Measurements from ENCODE around the gene OTOG.

Gene OTOG

GRCh38 chr11:17641792-17642350 is 94.8 kb downstream of the OTOG start:
- no peaks in the 10 kb centered on the region for H3K9me3 Mint-ChIP-seq
- DNase-seq (ENCODE audit: low spot score in 2 of 2) (no peak), ATAC-seq (no peak)
- no peaks in the 10 kb centered on the region for H3K36me3 Mint-ChIP-seq
- no peak overlapping the region for H3K4me3 Mint-ChIP-seq
- no peak overlapping the region for H3K27ac Mint-ChIP-seq
- no peaks in the 10 kb centered on the region for H3K4me1 Mint-ChIP-seq

GRCh38 chr11:17642370-17642769 is 95.3 kb downstream of the OTOG start:
- Mint-ChIP-seq H3K4me3 (no peak overlapping the region), H3K27ac (no peak overlapping the region), H3K4me1 (no peaks in the 10 kb centered on the region), H3K9me3 (peaks cover 3% of the 10 kb centered on the region), H3K36me3 (no peaks in the 10 kb centered on the region)
- no peak for DNase-seq (ENCODE audit: low spot score in 2 of 2)
- peak; percentile 4 for ATAC-seq

DNA sequence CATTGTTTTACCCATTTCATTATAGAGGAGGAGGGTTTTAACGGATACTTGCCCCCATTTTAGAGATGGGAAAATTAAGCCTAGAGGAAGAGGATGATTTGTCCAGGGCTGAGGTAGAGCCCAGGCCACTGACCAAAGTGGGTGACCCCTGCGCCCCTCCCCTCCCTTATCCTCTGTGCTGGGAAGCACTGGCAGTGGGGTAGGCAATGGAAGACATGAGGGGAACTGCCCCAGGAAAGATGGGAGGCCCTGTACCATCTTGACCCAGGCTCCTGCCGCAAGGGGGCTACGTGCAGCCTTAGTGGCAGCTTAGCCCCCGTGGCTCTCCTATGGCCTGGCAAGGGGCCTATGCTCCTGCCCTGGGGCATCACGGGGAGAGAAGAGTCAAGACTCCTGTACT is 95.9 kb downstream of the OTOG start:
- DNase-seq (ENCODE audit: low spot score in 2 of 2) (no peak), ATAC-seq (no peak)
- no peak overlapping the region for H3K4me3 Mint-ChIP-seq
- H3K36me3 Mint-ChIP-seq: no peaks in the 10 kb centered on the region
- H3K4me1 Mint-ChIP-seq: no peaks in the 10 kb centered on the region
- no peak overlapping the region for H3K27ac Mint-ChIP-seq
- peaks cover 5% of the 10 kb centered on the region for H3K9me3 Mint-ChIP-seq

DNA sequence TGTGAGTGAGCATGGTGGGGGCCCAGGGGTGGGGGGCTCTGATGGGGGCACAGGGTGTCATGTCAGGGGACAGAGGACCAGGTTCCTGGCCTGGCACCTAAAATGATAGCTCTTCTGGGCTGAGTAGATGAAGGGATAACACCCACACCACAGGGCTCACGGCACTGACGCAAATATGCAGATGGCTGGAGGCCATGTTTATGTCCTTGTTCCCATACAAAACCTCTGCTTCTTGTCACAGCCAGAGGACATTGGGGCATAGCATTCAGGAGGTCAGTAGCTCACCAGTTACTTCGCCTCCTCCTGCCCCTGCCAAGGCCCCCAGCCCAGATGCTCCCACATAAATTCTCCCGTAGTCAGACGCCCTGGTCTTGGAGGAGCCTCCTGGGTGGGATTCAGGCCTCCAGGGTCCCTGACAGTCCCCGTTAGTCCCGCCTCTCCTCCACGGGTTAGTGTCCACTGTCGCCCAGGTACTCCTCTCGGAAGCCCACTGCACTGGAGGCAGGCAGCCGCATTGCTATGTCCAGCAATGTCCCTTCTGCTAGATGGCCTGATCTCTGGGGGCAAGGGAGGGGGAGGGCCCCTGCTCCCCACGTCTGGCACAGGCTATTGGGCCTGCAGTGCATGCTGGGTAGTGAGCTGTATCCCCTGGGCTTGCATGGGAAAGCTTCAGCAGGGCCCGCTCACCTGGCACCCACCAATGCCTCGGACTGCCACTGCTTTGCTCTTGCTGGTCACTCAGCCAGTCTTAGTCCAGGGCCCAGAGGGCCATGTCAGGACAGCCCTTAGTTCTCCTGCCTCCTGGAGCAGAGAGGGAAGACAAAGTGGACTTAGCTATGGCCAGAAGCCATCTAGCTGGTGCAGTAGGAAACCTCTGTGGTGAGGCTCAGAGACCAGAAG is 96.7 kb downstream of the OTOG start:
- ATAC-seq (no peak), DNase-seq (ENCODE audit: low spot score in 2 of 2) (no peak)
- Mint-ChIP-seq H3K36me3 (no peaks in the 10 kb centered on the region), H3K4me1 (no peaks in the 10 kb centered on the region), H3K9me3 (peaks cover 5% of the 10 kb centered on the region), H3K4me3 (no peak overlapping the region), H3K27ac (no peak overlapping the region)

DNA sequence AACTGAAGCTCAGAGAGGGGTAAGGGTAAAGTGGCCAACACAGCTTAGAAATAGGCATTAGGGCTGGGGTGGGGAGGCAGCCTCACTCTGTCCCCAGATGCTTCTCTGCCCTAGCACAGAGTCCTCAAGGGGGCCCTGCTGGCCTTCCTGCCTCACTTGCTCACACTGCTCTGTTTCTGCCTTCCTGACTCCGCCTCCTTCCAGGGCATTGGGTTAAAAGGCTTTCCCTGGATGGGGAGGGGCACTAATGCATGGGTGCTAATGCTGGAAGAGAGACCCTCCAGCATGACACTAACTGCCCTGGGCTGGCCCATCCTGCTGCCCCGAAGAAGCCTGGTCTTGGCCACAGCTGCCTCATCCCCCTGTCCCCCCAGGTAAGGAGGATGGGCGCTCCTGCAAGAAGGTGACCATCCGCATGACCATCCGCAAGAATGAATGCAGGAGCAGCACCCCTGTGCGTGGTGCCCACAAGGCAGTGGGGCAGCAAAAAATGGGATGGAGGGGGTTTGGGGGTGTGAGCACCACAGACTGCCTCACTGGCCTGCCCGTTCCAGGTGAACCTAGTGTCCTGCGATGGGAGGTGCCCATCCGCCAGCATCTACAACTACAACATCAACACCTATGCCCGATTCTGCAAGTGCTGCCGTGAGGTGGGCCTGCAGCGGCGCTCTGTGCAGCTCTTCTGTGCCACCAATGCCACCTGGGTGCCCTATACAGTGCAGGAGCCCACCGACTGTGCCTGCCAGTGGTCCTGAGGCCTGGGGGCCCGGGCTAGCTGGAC is 98.3 kb downstream of the OTOG start:
- no peak overlapping the region for H3K4me3 Mint-ChIP-seq
- ATAC-seq (no peak), DNase-seq (ENCODE audit: low spot score in 2 of 2) (no peak)
- H3K4me1 Mint-ChIP-seq: no peaks in the 10 kb centered on the region
- no peak overlapping the region for H3K27ac Mint-ChIP-seq
- H3K9me3 Mint-ChIP-seq: peaks cover 5% of the 10 kb centered on the region
- H3K36me3 Mint-ChIP-seq: no peaks in the 10 kb centered on the region

DNA sequence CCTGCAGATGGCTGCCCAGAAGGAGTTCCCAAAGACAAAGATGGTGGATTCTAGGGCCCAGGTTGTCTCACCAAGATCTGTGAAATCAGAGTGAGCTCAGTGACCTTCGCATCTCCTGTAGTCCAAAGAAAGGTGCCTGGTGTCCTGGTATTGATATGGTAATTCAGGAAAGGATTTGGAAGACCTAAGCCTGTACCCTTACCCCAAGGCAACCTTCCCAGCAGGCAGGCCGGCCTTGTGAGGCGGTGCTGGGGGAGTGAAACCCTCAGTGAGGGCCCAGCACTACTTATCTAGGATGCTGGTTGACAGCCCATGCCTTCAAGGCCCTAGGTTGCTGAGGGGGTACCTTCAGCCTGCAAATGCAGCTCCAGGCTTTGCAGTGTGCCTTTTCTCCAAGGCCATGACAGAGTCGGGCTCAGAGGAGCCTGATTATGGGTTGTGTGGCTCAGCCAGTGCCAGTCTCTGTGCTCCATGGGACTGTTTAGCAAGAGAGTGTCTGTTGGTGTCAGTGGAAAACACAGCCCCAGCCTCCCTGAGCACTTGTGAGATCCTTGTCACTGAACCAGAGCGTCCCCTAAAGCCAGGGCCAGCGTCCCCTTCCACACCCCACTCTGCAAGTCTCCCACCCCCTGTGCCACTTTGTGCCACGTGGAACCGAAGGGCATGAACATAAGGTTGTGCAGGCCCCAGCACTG is 99.5 kb downstream of the OTOG start:
- Mint-ChIP-seq H3K36me3 (no peaks in the 10 kb centered on the region), H3K9me3 (peaks cover 5% of the 10 kb centered on the region), H3K4me1 (no peaks in the 10 kb centered on the region), H3K4me3 (no peak overlapping the region), H3K27ac (no peak overlapping the region)
- peak in 1 of 2 donors; percentile 23 for DNase-seq (ENCODE audit: low spot score in 2 of 2)
- ATAC-seq: no peak

GRCh38 chr11:17648528-17648927 is 101.5 kb downstream of the OTOG start:
- no peak overlapping the region for H3K4me3 Mint-ChIP-seq
- ATAC-seq (no peak), DNase-seq (ENCODE audit: low spot score in 2 of 2) (no peak)
- H3K27ac Mint-ChIP-seq: no peak overlapping the region
- H3K4me1 Mint-ChIP-seq: no peaks in the 10 kb centered on the region
- peaks cover 5% of the 10 kb centered on the region for H3K9me3 Mint-ChIP-seq
- H3K36me3 Mint-ChIP-seq: no peaks in the 10 kb centered on the region

- no peak overlapping the region for H3K4me3 Mint-ChIP-seq
- H3K36me3 Mint-ChIP-seq: no peaks in the 10 kb centered on the region
- peaks cover 5% of the 10 kb centered on the region for H3K9me3 Mint-ChIP-seq
- ATAC-seq (no peak), DNase-seq (ENCODE audit: low spot score in 2 of 2) (no peak)
- H3K4me1 Mint-ChIP-seq: no peaks in the 10 kb centered on the region
- no peak overlapping the region for H3K27ac Mint-ChIP-seq
These were observed 102.2 kb downstream of the OTOG start for GRCh38 chr11:17649261-17649660.

- H3K36me3 Mint-ChIP-seq: no peaks in the 10 kb centered on the region
- no peaks in the 10 kb centered on the region for H3K4me1 Mint-ChIP-seq
- DNase-seq (ENCODE audit: low spot score in 2 of 2): no peak
- peaks cover 7% of the 10 kb centered on the region for H3K9me3 Mint-ChIP-seq
- ATAC-seq: no peak
- no peak overlapping the region for H3K4me3 Mint-ChIP-seq
- H3K27ac Mint-ChIP-seq: no peak overlapping the region
These were observed 102.6 kb downstream of the OTOG start for GRCh38 chr11:17649696-17650095.

- no peaks in the 10 kb centered on the region for H3K36me3 Mint-ChIP-seq
- no peak overlapping the region for H3K4me3 Mint-ChIP-seq
- H3K9me3 Mint-ChIP-seq: peaks cover 8% of the 10 kb centered on the region
- no peak overlapping the region for H3K27ac Mint-ChIP-seq
- no peak for DNase-seq (ENCODE audit: low spot score in 2 of 2)
- H3K4me1 Mint-ChIP-seq: no peaks in the 10 kb centered on the region
- ATAC-seq: no peak
These were observed 103.3 kb downstream of the OTOG start for GRCh38 chr11:17650127-17650911.

DNA sequence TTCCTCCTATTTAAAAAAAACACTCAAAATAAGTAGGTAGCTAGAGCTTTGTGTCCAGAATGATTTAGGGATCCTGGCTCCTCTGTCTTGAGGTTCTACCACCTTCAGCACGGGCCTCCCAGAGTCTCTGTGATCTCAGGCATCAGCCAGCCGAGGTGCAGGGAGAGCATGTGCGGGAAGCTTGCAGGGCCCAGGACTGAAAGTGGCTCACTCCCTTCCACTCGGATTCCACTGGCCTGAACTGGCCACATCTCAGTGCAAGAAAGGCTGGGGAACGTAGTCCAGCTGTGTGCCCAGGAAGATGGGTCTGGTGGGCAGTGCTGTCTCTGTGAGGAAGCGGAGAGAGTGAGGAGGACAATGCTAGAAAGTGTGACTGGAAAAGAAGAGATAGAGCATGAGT is 104.0 kb downstream of the OTOG start:
- Mint-ChIP-seq H3K9me3 (peaks cover 12% of the 10 kb centered on the region), H3K4me3 (no peak overlapping the region), H3K36me3 (no peaks in the 10 kb centered on the region), H3K4me1 (no peaks in the 10 kb centered on the region), H3K27ac (no peak overlapping the region)
- no peak for ATAC-seq
- peak in 1 of 2 donors; percentile 26 for DNase-seq (ENCODE audit: low spot score in 2 of 2)

GRCh38 chr11:17651681-17652080 is 104.6 kb downstream of the OTOG start:
- ATAC-seq (no peak), DNase-seq (ENCODE audit: low spot score in 2 of 2) (peak in 1 of 2 donors; percentile 33)
- H3K36me3 Mint-ChIP-seq: no peaks in the 10 kb centered on the region
- peaks cover 12% of the 10 kb centered on the region for H3K9me3 Mint-ChIP-seq
- H3K4me1 Mint-ChIP-seq: no peaks in the 10 kb centered on the region
- no peak overlapping the region for H3K4me3 Mint-ChIP-seq
- H3K27ac Mint-ChIP-seq: no peak overlapping the region

DNA sequence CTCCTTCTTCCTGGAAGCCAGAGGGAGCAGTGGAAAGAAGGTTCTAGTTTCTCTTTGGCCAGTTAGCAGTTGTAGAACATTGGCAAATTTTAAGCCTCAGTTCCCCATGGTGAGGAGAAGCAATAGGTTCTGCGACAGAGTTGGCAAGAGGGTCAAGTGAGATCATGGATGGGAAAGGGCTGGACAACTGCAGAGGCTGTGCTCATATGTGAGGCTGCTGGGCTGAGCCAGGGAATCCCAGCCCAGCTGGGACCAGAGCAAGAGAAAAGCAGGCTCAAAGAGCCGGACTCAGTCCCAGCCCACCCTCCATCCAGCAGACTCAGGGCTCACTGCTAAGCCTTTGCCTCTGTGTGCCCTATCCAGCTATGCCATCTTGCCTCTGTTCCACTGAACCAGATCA is 105.5 kb downstream of the OTOG start:
- Mint-ChIP-seq H3K4me3 (no peak overlapping the region), H3K4me1 (no peaks in the 10 kb centered on the region), H3K36me3 (no peaks in the 10 kb centered on the region), H3K27ac (no peak overlapping the region), H3K9me3 (peaks cover 7% of the 10 kb centered on the region)
- no peak for DNase-seq (ENCODE audit: low spot score in 2 of 2)
- no peak for ATAC-seq

DNA sequence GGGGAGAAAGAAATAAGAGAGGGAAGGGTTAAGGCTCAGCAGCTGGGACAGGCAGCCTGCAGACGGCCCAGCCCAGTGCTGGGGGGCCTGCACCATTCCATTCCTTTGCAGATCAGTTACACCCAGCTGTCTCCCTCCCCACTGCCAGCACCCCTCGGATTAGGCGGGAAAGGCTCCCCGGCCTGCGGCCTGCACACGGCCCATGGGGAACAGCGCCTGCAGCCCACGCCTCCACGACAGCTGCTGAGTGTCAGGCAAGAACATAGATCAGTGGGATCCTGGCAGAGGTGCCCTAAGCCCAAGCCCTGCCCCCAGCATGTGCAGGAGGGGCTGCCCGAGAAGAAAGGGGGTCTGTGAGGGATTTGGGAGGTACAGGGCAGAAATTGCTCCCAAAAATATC is 106.6 kb downstream of the OTOG start:
- Mint-ChIP-seq H3K4me3 (no peak overlapping the region), H3K4me1 (no peaks in the 10 kb centered on the region), H3K27ac (no peak overlapping the region), H3K36me3 (no peaks in the 10 kb centered on the region), H3K9me3 (peaks cover 7% of the 10 kb centered on the region)
- DNase-seq (ENCODE audit: low spot score in 2 of 2): no peak
- ATAC-seq: no peak

DNA sequence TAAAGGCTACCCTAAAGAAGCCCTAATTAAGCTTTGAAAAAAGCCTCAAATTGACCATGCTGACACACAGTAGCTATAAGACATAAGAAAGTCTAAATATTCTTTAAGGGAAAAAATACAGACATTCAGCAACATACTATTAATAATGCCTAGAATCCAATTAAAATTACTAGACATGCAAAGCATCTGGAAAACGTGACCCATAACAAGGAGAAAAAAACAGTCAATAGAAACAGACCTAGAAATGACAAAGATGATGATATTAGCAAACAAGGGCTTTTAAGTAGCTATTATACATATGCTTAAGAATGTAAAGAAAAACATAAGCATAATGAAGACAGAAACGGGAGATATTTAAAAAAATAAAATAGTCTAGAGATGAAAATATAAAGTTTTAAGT is 108.6 kb downstream of the OTOG start:
- no peak overlapping the region for H3K4me3 Mint-ChIP-seq
- H3K4me1 Mint-ChIP-seq: no peaks in the 10 kb centered on the region
- DNase-seq (ENCODE audit: low spot score in 2 of 2): no peak
- no peak for ATAC-seq
- no peak overlapping the region for H3K27ac Mint-ChIP-seq
- H3K9me3 Mint-ChIP-seq: peaks cover 7% of the 10 kb centered on the region
- H3K36me3 Mint-ChIP-seq: no peaks in the 10 kb centered on the region

Data from stimulated activated effector memory CD8-positive, alpha-beta T cell treated with anti-CD3 and anti-CD28 coated beads, Interleukin-12 subunit alpha, Interleukin-12 subunit beta, amount 100 ng/mL, for 72 hours (primary cell).